Upper lobe of right lung (tissue), 1 donor: Measurements from ENCODE around the gene LETM1. TPM values are rescaled to one million over a fixed set of nuclear protein-coding genes. Genes with fewer than 3 reads are reported as not detected.

Source experiments
- ATAC-seq: fragments of 200-7000 bp; cut with Tn5 transposase; one replicate; pipeline ENCODE4 v1.9.1; 2020; ENCODE audit warnings: mild to moderate bottlenecking, moderate library complexity
- DNase-seq: peaks from one replicate; pipeline ENCODE4 v3.0.0-alpha.2; 2020
- H3K27ac ChIP-seq: fragments of 200-600 bp; one replicate; pipeline ENCODE4 v1.8.0; 2022
- H3K27me3 ChIP-seq: fragments of 200-600 bp; one replicate; pipeline ENCODE4 v1.8.0; 2022; ENCODE audit warnings: mild to moderate bottlenecking
- H3K36me3 ChIP-seq: fragments of 200-600 bp; one replicate; pipeline ENCODE4 v1.8.0; 2022
- H3K4me1 ChIP-seq: fragments of 200-600 bp; one replicate; pipeline ENCODE4 v1.8.0; 2022
- H3K4me3 ChIP-seq: fragments of 200-600 bp; one replicate; pipeline ENCODE4 v1.8.0; 2022; ENCODE audit warnings: mild to moderate bottlenecking
- H3K9me3 ChIP-seq: fragments of 200-600 bp; one replicate; pipeline ENCODE4 v1.8.0; 2022
- CTCF ChIP-seq: fragments of 200-600 bp; IDR thresholded peaks from one replicate; pipeline ENCODE4 v1.8.0; 2022; ENCODE audit warnings: antibody characterized with exemption
- intact Hi-C: fragments of 100-400 bp; cut with DNase I; formaldehyde crosslinking; loops from one replicate; pipeline ENCODE4 v1.11.0; 2022
- total RNA-seq: library from RNA; stranded (reverse); fragmentation: NEBNext Ultra II Directional; extraction: Animal tissue kit (Norgen Biotek cat#: 25700); gene quantifications from one replicate; pipeline ENCODE4 v1.2.1, GENCODE V29; 2021
- donor health status: DM: no; HTN: yes; CAD: no; lungs with severe emphysema.

Gene LETM1
- total RNA-seq, 1 donor from 2014 or later: 39.5 TPM

GRCh38 chr4:1763550-1764080, 92.3 kb downstream of the LETM1 start:
- H3K9me3 ChIP-seq: no peaks in the 10 kb centered on the region
- intact Hi-C loops: no loop called here
- DNase-seq (no peak), ATAC-seq (peak; percentile 11)
- peaks cover 5% of the 10 kb centered on the region for H3K27me3 ChIP-seq
- peaks cover 17% of the 10 kb centered on the region for H3K4me1 ChIP-seq
- no peak overlapping the region for H3K27ac ChIP-seq
- H3K4me3 ChIP-seq: peak overlapping the region; percentile 8
- H3K36me3 ChIP-seq: no peaks in the 10 kb centered on the region
- peak; percentile 40 for TF ChIP-seq CTCF

GRCh38 chr4:1763070-1763549, 92.8 kb downstream of the LETM1 start:
- Histone ChIP-seq H3K36me3 (no peaks in the 10 kb centered on the region), H3K4me1 (peaks cover 17% of the 10 kb centered on the region), H3K4me3 (peak overlapping the region; percentile 8), H3K27me3 (no peaks in the 10 kb centered on the region), H3K27ac (no peak overlapping the region), H3K9me3 (no peaks in the 10 kb centered on the region)
- TF ChIP-seq CTCF: no peak
- intact Hi-C loops: no loop called here
- no peak for ATAC-seq
- no peak for DNase-seq

- no peaks in the 10 kb centered on the region for H3K27me3 ChIP-seq
- no peak for ATAC-seq
Observed at GRCh38 chr4:1762264-1763010, 93.5 kb downstream of the LETM1 start.

More at GRCh38 chr4:1762264-1763010, 93.5 kb downstream of the LETM1 start:
- Histone ChIP-seq H3K36me3 (no peaks in the 10 kb centered on the region), H3K4me3 (no peak overlapping the region), H3K27ac (no peak overlapping the region), H3K9me3 (no peaks in the 10 kb centered on the region), H3K4me1 (peaks cover 17% of the 10 kb centered on the region)
- no peak for DNase-seq
- intact Hi-C loops: no loop called here
- TF ChIP-seq CTCF: no peak

Other genes with a start within 250 kb of the LETM1 start
- gene FAM53A, start 171.8 kb downstream of the LETM1 start, total RNA-seq: 2.8 TPM
- gene SLBP, start 143.8 kb downstream of the LETM1 start, total RNA-seq: 32.8 TPM
- 33.2 TPM for gene TMEM129, start 134.8 kb downstream of the LETM1 start, total RNA-seq
- gene TACC3, start 134.6 kb downstream of the LETM1 start, total RNA-seq: 13.3 TPM
- 32.1 TPM for gene FGFR3, start 62.9 kb downstream of the LETM1 start, total RNA-seq
- 45.2 TPM for gene NSD2, start 15.2 kb upstream of the LETM1 start, total RNA-seq
- gene NELFA, start 152.8 kb upstream of the LETM1 start, total RNA-seq: 22.7 TPM
- 0.46 TPM for gene NAT8L, start 203.2 kb upstream of the LETM1 start, total RNA-seq